NCI-H1048 (cell line): ENCODE results near the gene EPHA7.

ENCODE experiments used
- DNase-seq: peaks from one replicate; lab custom pipeline; 2025; lab: John Stamatoyannopoulos, UW

EPHA7 gene

DNA sequence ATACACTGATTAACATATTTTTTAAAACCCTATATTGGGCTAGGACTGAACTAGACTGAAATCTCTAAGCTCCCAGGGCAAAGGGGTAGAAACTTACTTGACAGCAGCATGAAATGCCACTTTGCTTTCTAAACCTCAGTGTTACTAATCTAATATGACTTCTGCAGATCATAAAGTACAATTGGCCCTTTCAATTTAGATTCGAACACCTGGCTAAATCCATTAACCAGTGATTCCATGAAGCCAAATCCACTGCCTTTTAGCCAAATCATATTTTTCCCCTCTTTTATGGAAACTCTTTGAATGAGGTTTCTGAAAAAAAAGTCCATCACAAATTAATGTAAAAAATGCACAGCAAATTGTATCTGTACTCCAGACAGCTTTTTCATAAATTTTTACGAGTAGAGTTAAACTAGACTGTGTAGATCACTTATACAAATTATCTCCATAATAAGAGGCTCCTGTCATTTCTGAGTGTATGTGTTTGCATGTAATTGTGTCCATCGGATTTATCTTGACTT lies 25.7 kb downstream of the EPHA7 start:
- DNase-seq: no peak

DNA sequence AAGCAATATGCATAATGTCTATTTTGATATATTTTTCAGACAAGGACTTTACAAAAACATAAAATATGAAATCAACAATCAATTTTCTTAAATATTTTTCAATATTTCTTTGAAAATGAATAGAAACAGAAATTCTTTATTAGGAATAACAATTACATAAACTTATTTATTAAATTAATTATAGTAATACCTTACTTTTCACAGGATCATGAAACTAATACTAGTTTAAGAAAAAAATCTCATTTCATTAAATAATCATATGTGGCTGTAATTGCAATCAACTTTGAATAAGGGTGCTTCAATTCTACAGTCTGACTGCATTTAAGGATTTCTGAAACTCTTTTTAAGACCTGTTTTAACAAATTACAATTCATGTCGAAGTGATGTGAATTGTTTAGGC lies 26.6 kb downstream of the EPHA7 start:
- DNase-seq: no peak

DNA sequence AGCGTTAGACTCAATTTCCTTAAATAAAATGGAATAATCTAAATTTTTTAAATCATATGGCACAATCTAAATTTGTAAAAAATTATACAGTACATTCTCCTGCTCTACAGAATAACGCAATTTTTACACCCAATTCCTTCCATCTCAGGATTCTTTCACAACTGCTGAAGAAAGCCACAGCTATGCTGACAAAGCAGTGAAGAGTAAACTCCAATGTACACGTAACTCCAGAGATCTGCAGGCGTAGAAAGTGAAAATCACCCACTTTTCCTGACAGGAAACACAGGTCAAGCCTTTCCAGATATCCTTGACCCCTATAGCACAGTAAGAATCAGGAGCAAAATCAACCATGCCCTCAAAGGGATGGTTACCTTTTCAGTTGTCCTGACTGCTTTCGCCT lies 27.4 kb downstream of the EPHA7 start:
- DNase-seq: no peak

DNA sequence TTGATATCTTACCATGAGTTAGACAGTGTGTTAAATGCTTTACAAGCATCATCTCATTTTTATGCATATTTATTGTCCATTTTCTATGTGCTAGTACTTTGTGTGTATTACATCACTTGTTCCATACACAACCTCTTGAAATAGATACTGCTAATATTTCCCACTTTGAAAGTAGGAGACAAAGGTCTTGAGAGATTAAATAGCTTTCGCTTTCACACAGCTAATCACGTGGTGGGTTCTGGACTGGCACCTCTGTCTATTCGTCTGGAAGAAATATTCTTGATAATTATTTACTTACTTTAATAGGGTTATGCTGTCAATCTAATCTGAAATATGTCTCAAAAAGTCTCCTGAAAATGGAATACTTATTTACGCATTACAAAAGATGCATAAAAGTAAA lies 30.2 kb downstream of the EPHA7 start:
- DNase-seq: no peak

DNA sequence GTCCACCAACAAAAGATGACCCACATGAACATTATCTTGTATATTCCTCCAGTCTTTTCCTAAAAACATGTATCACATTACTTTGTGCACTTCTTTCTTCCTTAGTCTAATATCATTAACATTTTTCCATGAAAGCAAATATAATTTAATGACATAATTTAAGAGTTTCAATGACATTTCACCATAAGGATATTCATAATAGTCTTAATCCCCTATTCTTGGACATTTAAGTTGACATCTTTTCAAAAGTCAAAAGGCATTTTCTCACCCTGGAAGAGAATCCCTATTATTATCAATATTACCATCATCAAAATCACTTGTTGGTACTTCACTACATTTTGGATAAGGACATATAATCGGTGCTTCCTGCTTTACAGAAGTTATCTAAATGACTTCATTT lies 31.3 kb downstream of the EPHA7 start:
- no peak for DNase-seq

DNA sequence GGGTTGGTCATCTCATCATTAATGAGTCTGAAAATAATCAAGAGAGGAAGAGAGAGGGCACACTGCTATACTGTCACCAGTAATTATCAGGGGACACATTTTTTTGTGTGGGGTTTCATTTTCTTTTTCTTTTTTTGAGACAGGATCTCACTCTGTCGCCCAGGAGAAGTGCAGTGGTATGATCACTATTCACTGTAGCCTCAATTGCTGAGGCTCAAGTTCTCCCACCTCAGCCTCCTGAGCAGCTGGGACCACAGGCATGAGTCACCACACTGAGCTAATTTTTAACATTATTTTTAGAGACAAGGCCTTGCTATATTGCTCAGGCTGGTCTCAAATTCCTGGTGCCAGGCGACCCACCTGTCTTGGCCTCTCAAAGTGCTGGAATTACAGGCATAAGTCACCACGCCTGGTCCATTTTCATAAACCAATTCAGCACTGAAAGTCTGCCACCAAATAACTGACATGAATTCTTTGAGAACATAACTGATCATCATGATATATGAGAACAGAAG lies 43.3 kb downstream of the EPHA7 start:
- DNase-seq: no peak

DNA sequence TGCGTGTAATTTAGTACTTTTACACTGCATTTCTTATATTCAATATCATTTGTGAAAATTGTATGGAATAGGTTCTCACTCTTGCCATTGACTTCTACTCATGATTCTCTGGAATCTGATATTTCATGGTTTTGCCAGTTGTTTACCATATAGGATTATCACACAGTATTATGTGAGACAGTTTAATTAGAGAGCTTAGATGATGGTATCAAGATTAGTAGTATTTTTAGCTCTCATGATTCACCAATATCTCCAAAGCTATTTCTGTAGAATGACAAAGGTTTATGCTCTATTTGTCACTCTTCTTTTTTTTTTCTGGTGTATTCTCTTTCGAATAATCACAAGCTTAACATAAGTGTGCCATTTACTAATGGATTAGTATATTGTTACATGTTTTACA lies 45.9 kb downstream of the EPHA7 start:
- DNase-seq: no peak

DNA sequence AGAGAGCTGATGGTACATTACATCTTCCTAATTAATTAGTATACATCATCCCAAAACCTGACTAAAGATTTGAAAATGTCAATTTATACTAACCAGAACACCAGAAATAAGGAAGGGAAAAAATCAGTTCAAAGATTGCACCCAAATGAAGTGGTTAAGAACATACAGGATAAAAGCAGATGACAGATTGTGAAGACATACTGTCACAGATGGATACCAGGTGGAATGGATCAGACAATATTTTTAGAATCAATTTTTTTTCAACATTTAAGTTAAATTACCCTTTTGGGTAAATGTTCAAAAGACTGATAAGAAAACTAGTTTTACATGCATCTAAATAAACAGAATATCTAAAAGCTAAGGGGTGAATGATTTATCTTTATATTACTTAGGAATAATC lies 47.6 kb downstream of the EPHA7 start:
- no peak for DNase-seq

DNA sequence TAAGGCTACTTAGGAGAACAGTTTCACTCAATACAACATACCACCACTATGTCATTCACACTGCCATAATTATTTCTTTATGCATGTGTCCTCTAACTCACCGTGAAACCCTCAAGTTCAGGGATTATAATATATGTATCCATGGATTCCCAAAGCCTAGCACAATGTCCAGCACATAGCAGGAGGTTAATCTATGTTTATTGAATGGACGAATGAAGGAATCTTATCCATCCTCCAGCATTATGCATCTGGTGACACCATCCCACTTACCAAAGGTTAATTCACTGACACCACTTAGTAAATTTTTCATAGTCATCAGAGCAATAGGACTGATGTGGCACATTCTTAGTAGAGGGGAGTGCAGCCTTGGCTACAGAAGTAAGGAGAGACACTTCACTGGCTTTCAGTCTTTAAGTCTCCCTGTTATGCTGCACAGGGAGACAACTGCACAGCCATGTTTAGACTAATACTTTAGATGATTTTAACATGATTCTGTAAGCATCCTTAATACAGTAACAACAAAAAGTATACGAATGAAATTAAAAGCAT lies 49.7 kb downstream of the EPHA7 start:
- DNase-seq: no peak

DNA sequence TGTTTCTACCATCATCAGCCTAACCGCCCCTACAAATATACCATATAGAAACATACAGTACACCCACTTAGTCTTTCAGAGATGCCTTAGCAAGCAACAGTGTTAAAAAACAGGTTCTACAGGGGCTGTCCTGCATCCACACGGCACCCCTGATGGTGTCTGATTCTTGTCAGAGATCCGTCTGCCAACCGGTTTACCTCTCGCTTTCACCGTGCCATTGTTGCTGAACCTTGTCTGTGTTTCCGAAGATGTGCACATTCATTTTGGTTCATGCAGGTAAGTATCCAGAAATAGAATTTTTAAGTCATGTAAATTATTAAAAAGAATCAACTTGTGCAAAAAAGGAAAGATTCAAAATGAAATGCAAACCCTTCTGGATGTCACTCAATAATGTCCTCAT lies 52.9 kb downstream of the EPHA7 start:
- no peak for DNase-seq

DNA sequence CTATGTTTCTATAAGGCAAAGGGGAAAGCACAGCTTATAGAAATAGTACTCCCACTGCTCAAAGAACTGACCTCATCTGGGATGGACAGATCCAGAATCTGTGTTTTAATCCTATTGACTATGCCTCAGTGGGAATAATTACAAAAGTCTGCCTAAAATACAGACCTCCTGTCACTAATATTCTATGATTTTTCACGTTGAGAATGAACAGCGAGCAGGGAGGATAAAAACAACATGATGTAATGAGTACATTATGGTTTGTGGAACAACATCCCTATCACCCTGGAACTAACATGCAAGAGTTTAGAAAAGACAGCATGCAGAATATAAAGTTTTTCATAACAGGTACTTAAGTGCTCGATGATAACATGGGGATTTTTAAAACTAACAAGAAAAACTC lies 53.9 kb downstream of the EPHA7 start:
- no peak for DNase-seq

DNA sequence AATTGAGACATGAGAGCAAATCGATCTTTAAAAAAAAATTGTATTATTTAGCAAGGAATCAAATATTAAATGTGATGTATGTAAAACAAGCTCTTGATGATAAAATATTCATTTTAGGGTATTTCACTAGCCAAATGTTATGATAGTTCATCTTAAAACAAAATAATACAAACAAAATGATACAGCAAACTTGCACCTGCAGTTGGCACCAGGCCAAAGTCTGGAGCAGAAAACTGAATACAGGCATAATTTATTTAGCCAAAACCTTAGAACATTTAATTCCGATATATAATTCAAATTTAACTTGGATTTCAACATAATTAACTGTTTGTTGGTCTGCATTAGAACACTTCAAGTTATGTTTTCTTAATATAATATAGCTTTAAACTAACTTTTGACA lies 60.9 kb downstream of the EPHA7 start:
- DNase-seq: no peak

DNA sequence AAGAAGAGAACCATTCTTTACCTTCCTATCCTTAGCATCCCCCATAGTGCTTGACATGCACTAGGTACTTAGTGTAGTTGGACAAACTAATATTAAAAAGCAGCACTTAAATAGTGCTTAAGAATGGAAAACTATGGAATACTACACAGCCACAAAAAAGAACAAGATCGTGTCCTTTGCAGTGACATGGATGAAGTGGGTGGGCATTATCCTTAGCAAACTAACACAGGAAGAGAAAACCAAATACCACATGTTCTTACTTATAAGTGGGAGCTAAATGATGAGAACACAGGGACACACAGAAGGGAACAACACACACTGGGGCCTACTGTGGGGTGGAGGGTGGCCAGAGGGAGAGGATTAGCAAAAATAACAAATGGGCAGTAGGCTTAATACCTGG lies 66.8 kb downstream of the EPHA7 start:
- DNase-seq: no peak

DNA sequence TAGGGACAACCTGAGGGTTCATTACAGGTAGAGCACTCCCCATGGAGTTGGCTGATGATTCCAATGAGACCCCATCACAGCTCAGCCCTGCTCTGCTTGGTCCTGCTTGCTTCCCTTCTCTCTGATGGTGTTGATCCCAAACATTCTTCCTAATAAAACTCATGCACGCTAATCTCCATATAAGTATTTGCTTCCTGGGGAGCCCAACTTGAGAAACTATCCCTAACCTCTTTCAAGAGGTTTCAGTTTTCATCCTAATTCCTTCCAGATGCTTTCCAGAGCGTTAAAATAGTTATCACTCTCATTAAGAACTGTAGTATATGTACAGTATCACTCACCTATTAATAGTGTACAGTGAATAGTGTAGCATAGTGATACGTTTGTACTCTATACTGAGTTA lies 68.1 kb downstream of the EPHA7 start:
- DNase-seq: no peak

DNA sequence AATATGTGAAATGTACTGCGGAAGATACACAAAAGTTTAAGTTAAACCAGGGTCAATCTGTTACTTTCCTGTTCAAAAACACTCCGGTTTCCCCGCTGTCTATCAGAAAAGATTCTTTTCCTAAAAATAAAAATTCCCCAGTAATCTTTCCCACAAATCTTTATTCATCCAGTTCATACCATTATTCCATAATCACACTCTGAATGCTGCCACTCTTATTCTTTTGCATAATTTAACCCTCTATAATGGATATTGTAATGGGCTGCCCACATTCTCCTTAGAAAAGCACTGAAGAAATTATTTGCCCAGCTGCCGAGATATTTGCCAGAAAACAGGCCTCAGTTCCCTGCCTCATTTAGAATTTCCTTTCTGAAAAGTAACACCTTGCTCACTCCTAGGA lies 68.6 kb downstream of the EPHA7 start:
- DNase-seq: no peak

DNA sequence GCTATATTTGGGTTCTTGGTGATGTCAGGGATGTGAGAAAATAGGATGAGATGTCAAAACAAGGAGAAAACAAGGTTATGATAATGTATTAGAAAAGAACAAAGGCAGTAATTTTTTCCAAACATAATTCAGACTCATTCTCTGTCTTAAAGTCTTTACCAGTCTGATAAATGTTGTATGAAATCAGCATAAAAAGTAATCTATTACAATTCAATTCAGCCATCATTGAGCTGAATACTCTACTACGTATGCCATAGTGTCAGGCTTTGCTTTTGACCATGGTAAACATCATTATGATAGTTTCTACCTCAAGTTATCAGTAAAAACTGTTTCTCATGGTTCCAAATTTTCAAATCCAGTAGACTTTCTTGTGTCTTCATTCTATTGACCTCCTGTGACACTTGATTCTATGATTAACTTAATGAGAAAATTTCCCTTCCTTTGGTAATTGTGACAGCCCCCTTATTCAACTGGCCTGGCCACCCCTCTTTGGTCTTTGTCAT lies 75.0 kb downstream of the EPHA7 start:
- no peak for DNase-seq

DNA sequence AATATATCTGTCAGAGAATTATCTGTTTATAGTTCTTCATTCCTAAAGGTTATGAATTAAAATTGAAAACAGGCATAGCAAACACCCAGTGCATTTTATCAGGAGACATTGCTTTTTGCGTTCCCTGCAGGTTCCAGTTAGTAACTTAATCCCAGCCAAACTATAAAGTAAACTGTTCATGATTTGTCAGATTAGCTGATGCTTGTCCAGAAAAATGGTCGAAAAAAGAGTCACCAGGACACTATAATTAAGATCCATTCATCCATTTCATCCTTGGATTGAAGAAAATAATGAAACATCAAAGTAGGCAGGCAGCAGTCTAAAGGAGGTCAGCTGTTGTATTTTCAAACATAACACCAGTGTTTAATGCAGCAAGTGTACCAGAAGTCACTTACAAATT lies 75.9 kb downstream of the EPHA7 start:
- DNase-seq: no peak

DNA sequence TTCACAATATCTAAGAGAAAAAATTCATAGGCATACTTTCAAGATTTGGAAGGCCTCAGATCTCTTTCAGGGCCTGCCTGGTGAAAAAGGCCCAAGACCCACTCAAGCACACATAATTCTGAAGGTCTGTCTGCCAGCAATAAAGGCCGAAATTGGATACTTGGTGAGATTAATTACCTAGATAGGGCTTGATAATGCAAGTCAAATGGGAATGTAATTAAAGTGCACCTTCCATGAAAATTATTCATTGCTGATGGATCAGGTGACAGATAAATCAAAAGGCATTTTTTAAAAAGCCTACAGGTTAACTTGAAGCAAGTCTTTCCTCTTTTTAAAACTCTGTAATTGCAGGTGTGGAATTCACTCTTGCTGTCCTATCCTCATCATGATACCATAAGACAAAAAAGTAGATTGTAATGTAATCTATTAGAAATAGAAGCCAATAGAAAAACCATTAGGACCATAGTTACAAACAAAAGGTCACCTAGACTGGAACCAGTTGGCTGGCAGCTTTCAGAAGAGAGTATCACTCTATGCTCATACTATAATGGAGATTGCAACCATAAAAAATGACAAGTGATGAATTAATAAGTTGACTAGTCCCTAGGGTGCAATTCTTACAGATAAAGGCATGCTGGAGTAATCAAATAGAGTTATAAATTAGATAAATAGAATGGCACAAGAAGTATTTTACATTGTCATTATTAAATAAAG lies 77.3 kb downstream of the EPHA7 start:
- no peak for DNase-seq

DNA sequence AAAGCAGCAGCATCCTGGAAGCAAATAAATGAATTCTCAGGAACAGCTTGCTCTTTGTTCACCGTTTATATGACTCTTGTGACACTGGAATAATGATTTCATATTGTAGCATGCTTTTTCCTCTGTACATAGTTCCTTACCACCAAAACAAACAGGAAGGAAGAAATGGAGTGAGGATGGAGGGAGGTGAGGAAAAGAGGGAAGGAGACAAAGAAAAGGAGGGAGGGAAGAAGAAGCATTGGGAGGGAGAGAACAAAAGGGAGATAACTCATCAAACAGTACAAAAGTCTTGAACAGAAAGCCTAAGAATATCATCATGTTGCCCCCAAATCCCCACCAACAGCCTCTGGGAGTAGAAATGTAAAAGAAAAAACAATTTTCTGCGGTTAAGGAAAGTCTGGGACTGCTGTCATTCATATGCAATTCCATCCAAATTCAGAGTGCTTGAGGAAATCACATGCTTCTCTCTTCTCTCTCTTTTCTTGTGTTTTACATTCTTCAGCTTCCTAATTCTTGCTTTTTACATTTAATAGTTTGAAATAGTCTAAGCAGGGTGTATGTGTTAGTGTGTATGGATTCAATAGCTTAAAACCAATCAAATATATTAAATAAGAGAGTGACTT lies 81.5 kb downstream of the EPHA7 start:
- no peak for DNase-seq

DNA sequence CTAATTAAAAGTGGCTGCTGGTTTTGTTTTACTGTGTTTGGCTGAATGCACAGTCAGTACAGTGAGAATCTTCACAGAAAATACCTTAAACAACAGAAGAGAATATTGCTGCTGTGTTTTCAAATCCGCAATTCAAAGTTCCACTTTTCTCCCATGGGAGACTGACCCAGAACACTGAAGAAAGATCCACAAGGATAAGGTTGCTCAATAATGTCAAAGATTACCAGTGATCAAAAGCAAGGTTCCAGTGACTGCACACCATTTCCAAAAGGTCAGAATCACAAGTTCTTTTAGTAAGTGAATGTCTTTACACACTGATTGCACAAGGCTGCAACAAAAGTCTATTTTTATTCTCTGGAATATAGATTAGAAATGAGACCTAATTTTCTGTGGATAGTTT lies 82.3 kb downstream of the EPHA7 start:
- no peak for DNase-seq

DNA sequence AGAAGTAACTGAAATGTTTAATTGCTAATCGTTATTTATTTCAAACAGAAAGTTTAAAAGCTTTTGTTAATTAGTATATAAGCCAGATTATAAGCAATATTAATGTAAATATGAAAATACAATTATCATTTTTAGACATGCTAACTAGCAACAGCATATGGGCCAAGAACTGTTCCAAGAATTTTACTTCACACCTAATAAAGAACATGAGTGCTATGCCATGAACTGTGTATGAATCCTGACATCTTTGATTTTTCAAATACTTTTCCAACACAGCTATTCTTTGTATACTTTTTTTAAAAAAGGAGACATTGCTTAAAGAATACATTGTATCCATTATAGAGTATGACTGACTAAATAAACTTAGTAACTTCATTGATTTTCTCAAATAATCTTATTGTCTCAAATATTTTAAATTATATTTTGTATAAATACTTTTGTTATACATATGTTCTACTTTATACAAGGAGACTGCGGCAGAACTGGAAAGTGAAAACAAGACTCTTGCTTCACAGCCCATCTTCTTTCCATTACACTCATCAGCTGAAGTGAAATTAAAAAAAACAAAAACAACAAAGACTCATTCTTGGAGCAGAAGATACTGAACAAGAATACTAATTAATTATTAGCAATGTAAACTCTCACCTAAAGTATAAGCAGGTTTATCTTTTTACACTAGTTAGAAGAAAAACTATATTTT lies 89.9 kb downstream of the EPHA7 start:
- no peak for DNase-seq

DNA sequence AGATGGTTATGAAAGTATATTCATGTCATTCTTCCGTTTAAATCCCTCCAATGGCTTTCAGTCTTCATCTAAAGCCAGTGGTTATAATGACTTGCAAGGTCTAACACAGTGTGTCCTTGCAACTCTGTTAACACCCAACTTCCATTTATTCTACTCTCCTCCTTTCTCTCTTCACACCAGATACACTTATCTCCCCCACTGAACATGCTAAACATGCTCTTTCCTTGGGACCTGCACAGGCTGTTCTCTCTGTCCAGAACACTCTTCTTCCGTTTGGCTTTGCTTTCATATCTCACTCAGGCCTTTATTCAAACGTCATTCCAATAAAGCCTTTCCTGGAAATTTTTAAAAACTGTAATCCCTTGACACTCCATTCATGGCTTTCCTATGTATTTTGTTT lies 91.5 kb downstream of the EPHA7 start:
- no peak for DNase-seq

DNA sequence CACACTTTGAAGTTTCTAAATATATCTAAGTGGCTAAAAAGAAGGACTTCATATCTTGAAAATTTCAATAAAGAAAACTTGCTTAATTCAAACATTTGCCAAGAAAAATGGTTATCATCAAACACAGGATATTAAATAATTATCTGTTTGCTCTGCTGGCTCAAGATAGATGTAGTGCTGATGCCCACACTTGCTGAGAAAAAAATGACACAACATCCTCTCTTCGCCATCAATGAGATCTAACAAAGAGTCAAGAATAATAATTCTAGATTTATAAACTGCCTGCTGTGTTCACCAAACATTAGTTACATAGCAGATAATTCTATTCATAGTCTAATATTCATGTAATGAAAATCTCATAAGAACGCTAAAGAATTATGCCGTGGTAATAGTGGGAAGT lies 93.6 kb downstream of the EPHA7 start:
- DNase-seq: no peak
